Measurements from ENCODE around the gene PRG2.

GRCh38 chr11:57414612-57415212 lies 24.3 kb upstream of the PRG2 start:
- TF ChIP-seq EZH2 (IDR thresholded peaks at IDR 0.05; ENCODE audit: borderline replicate concordance, low read length) (no peak), CTCF (conservative IDR thresholded peaks at IDR 0.05 in 1 of 2, IDR thresholded peaks at IDR 0.05 in 1 of 2; ENCODE audit: extremely low read depth in 1 of 2, insufficient read depth in 1 of 2, low read depth in 1 of 2, low read length in 2 of 2) (no peak)

All from mammary epithelial cell (primary cell).